NCI-H2196 treated with DMSO at 0.1 percent for 48 hours (cell line): ENCODE measurements around the gene SLC18A2.
"Not testable (repeated sequence)": the region's sequence is repeated elsewhere in the genome, so short reads cannot be mapped to it uniquely, and the experiment has no call there.

Source experiments
- DNase-seq: peaks from one replicate; lab custom pipeline; 2025; ENCODE audit not compliant: unreplicated experiment; lab: John Stamatoyannopoulos, UW

Gene SLC18A2

DNA sequence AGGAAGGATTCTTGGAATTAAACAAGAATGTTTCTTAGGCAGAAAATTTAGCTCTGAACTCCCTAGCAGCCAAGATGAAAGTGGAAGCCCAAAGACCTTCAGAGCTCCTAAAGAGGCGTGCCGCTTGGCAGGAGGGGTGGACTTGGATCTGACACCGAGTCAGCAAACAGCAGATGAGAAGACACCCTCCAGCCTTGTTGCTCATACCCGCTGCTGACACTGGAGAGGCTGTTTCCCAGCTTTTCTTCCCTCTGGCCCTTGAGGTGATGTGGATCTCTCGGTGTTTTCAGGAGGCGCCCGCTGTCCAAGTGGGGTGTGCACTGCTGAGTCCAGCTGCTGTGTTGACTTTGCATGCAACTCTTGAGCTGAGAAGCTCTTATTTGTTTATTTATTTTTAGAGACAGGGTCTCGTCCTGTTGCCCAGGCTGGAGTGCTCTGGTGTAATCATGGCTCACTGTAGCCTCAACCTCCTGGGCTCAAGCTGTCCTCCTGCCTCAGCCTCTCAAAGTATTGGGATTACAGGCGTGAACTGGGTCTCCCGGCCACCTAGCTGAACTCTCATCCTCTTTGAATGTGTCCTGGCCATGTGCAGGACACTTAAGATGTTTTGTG, 21.5 kb downstream of the SLC18A2 start:
- DNase-seq: no peak

DNA sequence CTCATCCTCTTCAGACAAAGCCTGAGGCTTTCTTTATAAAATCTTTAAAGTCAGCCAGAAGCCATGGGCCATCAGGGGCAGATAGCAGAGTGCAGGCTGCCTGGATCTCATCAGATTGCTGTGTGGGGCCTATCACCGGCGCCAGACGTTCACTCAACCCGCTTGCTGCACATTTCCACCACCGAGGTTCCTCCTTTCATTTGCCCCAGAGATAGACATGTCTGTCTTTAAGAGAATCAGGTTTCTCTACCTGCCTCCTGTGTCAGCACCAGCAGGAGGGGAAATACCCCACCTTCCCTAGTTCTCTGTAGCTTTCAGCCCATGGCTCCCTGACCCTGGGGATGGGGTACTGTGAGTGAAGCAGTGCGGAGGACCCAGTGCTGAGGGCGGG, 22.0 kb downstream of the SLC18A2 start:
- DNase-seq: no peak

DNA sequence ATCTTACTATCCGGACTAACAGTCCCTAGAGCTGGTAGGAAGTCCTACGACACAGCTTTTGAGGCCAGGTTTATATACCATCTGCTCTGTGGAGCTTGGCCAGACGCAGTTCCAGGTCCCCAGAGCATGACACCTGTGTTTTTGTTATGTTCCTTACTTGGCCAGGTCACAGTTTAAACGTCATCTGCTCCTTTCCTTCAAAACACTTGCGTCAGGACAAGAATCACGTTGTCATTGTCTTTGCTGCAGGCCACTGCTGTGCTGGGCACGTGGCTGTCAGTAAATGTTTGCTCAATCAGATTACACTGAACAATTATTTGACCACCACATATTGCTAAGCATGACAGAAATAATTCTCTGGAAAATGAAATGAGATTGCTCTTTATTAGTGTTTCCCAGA, 23.9 kb downstream of the SLC18A2 start:
- DNase-seq: no peak

DNA sequence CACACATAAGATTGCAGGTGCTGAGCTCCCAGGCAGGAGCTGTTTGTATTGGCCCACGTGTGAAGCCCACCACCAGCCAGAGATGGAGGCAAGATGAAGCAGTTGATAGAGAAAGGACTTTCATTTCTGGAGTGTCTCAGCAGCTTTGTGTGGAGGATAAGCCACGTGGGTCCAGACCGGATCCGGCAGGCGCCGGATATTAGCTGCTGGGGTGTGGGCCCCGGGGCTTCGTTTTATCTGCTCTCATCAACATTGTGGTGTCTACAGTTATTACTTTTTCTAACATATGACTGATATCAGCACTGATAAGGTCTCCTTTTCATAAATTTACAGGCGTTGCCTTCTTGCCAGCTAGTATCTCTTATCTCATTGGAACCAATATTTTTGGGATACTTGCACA, 25.5 kb downstream of the SLC18A2 start:
- DNase-seq: no peak

DNA sequence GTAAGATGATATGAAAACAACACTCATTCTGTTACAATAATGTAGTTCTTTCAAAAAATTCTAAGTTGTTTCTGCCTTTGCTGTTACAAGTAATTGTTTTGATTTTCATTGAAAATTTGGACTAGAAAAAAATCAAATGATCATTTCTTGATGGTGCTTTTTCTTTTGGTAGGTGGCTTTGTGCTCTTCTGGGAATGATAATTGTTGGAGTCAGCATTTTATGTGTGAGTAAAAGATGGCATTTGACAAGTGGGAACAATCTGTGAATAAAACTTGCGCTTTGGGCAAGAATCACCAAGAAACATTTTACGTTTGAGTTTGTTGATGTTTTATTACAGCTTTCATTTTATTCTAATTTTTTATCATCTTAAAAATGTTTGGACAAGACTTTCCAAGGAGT, 25.9 kb downstream of the SLC18A2 start:
- no peak for DNase-seq

DNA sequence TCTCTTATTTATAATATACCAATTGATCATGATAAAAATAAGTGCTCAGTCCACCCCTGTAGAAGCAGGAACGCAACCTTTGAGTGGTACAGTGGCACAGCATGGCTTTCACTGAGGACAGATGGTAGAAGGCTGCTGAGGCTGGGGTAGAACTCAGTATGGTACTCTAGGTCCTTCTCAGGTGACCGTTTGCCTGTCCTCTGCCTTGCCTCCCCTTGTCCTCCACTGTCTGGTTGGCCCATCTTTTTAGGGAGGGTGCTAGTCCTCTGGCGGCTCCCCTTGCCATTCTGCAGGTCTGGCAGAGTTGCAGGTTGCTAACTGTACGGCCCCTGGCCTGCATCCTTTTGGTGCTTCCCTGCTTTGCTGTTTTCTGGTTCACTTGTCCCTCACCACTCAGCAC, 27.3 kb downstream of the SLC18A2 start:
- no peak for DNase-seq

DNA sequence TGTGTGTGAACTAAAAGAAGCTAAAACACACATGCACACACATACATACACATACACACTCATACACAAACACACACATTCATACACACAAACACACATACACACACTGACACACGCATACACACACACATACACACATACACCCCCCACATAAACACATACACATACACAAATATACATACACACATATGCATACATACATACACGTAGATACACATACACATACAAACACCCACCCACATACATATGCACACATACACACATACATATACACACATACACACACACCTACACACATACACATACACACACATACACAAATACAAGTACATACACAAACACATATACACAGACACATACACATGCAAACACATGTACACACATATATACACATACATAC, 28.0 kb downstream of the SLC18A2 start:
- DNase-seq: no peak

DNA sequence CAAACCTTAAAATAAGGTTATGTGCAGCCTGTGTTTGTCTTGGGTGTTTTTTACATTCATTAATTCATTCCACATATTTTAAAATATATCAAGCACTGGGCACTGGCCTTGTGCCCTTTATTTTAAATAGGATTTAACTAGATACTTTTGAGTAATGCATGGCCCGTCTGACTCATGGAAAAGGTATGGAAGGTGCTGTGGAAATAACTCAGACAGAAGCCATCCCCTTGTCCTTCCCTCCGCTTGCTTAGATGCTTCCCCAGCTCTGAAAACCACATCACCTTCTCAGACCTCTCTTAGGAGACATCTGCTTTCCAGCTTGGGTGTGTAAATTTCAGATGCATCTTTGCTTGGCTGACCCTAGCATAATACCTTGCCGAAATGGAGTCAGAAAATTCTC, 30.5 kb downstream of the SLC18A2 start:
- no peak for DNase-seq

DNA sequence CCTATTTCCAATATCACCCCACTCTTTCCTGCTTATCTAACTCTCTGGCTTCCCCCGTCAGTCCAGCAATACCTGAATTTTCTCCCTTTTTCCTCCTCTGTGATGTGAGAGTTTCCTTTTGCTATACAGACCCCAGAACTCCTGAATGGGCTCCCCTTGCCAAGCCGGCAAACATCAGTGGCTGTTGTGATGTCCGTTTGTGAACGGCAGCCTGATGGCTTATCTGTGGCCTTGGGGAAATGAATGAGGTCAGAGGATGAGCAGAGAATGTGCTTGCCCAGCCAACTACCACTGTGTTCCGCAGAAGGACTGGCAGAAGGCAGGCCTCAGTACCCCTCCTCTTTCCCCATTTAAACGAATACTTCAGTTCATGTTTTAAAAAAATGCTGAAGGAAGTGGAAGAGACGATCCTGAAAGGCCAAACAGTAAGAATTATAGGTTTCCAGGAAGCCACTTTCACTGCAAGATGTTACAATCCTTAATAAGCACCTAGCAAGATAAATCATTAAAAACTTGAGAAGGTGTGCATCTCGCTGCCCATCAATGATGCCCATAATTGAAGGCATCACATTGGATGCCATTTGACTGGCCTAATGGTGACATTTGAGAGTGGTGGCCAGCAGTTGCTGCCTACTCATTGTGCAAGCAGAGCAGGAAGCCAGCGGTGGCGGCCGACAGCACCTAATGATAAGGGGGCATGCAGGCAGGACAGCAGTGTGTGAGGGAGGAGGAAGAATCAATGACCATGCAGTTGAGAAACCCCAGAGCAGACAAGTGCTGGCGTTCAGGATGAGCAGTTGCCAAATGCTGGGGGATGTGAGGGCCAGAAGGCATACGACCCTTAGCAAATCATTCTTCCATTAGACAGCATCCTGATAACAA, 31.5 kb downstream of the SLC18A2 start:
- no peak for DNase-seq

DNA sequence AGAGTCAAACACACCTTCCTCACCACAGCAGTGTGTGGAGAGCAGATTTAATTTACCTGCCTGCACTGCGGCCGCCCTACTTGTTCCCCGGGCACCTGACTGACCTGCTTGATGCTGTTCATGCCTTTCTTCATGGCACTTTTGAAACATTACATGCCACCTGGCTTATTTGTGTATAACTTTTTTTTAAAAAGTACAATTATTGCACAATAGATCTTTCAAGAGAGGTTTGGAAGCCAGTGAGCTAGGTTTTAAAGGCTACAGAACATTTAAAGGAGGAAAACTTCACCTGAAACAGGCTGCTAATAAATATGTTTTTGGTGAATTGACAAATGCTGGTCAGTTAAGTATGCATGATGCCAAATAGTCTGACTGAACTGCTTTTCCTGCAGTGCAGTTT, 33.1 kb downstream of the SLC18A2 start:
- DNase-seq: no peak

DNA sequence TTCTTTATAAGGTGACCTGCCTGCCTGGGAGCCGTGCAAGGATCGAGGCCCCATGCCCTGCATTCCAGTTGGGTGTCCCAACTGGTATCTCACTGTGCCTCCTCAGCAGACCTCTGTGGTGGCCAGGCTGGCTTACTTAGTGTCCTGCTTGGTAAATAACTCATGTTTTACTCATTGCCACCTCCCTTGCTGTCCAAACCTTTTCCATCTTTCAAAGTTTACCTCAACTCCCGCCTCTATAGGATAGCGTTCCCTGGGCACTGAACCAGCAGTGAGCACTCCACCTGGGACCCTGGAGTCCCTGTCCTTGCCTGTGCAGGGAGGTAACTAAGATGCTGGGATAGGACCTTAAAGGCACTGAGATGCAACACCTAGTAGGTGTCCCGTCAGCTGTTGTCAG, 33.6 kb downstream of the SLC18A2 start:
- DNase-seq: no peak

DNA sequence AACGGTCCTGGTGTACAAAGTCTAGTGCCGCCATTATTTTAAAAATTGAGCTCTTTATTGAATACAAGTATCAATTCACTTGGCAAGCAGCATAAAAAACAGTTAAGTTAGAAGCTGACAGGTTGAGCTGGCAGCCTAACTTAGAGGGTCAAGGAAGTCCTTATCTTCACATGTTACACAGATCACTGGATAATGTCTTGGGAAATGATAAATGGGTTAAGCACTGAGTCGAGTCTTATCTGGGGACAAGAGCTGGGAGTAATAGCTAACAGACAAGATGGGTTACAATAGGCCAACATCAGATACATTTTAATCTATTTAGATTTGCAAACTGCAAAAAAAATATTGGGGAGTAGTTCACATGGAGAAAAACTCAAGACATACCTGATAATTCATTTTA, 34.2 kb downstream of the SLC18A2 start:
- no peak for DNase-seq

DNA sequence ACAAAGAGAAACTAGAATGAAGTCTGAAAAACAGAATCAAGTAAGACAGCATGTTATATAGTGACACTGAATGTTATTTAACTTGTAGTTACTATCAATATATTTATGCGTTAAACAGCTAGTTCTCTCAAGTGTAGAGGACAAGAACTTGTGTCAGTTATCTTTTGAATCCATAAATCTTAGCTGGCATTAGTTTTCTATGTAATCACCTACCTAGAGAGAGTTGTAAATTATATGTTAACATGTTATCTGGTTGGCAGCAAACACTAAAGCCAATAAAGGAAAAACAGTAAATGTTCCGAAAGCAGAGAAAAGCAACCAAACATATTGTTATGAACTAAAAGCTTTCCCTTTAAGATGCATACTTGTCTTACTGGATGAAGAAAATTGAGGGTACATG, 36.8 kb downstream of the SLC18A2 start:
- no peak for DNase-seq

DNA sequence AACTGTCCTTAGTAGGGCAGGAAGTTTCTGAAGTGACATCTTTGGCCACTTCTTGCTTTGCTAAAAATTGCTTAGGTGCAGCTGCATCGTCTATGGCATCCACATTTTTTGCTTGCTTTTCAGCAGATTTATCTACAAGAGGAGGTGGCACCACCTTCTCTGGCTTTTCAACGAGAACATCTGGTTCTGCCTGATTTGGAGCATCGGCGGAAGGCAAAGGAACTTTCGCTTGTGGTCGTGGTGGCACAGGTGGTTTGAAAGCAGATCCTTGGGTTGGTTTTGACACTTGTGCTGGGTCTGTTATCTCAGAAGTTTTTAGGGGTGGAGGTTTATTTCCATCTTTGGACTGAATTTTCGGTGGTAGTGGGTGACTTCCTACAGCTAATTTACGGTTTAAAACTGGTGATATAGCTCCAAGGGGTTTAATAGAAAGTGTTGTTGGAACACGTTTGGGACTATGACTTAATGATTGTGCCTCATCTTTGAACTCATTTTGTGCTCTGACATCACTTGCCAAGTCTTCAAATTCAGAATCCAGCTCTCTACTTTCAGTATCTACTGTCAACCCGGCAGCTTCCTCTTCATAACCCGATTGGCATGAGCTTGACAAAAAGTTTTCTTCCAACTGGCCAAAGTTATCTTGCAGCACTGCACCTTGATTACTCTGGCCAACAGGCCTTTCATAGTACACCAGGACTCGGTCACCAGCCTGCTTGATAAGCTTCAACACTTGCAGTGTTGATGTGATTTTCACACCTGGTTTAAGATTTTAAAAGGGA, 44.0 kb downstream of the SLC18A2 start:
- no peak for DNase-seq

DNA sequence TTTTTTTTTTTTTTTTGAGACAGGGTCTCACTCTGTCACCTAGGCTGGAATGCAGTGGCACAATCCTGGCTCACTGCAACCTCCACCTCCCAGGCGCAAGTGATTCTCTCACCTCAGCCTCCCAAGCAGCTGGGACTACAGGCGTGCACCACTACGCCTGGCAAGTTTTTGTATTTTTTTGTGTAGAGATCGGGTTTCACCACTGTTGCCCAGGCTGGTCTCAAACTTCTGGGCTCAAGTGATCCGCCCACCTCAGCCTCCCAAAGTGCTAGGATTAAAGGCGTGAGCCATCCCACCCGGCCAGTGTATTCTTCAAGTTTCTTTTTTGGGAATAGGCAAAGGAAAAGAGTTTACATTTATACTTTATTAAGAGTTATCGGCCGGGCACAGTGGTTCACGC, 50.0 kb downstream of the SLC18A2 start:
- DNase-seq: not testable (repeated sequence)

DNA sequence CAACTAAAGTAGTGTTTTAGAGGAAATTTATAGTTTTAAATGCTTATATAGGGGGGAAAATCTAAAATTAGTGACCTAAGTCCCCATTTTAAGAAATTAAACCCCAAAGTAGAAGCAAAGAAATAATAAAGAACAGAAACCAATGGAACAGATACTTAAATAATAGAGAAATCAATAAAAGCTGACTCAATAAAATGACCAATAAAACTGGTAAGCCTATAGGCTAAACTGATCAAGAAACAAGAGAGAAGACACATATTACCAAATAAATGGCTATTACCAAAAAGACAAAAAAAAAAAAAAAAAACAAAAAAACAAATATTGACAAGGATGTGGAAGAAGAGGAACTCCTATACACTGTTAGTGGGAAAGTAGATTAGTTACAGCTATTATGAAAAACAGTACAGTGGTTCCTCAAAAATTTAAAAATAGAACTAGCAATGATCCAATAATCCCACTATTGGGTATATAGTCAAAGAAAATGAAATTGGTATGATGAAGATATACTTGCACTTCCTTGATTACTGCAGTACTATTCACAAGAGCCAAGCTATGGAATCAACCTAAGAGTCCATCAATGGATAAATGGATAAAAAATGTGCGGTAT, 53.2 kb downstream of the SLC18A2 start:
- DNase-seq: no peak

DNA sequence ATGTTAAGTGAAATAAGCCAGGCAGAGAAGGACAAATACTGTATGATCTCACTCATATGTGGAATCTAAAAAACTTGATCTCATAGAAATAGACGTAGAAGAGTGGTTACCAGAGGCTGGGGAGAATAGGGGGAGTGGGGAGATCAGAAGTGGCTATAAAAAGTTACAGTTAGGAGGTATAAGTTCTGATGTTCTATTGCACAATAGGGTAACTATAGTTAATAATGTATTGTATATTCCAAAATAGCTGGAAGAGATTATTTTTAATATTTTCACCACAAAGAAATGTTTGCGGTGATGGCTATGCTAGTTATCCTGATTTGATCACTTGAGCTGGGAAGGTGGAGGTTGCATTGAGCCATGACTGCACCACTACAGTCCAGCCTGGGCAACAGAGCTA, 53.8 kb downstream of the SLC18A2 start:
- DNase-seq: no peak

DNA sequence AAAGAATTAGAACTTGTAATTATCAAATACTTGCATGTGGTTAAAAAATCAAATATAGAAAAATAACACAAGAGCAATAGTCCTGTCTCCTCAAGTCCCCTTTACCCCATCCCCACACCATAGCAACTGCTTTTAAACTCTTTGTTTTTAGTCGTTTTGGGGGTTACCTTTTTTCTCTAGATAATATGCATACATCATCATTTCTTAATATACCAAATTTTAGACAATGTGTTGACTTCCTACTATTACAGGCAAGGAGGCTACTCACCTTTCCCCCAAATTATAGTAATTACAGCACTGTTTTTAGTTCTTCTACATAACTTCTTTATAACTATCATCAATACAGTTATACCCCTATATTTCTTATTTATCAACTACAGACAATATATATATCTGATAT, 57.3 kb downstream of the SLC18A2 start:
- DNase-seq: no peak

DNA sequence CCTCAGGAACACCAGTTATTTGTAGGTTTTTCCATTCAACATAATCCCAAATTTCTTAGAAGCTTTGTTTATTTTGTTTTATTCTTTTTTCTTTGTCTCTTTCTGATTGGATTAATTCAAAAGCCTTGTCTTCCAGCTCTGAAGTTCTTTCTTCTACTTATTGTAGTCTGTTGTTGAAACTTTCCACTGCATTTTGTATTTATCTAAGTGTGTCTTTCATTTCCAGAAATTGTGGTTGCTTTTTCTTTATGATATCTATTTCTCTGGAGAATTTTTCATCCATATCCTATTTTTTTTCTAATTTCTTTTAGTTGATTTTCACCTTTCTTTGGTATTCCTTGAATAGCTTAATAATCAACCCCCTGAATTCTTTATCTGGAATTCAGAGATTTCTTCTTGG, 58.5 kb downstream of the SLC18A2 start:
- DNase-seq: no peak

DNA sequence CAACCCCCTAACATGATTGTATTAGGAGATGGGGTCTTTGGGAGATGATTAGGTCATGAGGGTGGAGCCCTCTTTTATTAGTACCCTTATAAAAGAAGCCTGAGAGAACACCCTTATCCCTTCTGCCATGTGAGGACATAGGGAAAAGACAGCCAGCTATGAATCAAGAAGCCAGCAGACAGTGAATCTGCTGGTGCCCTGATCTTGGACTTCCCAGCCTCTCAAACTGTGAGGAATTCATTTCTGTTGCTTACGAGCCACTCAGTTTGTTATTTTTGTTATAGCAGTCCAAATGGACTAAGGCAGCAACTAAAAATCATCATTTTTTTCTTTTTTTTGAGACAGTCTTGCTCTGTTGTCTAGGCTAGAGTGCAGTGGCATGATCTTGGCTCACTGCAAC, 59.8 kb downstream of the SLC18A2 start:
- no peak for DNase-seq

DNA sequence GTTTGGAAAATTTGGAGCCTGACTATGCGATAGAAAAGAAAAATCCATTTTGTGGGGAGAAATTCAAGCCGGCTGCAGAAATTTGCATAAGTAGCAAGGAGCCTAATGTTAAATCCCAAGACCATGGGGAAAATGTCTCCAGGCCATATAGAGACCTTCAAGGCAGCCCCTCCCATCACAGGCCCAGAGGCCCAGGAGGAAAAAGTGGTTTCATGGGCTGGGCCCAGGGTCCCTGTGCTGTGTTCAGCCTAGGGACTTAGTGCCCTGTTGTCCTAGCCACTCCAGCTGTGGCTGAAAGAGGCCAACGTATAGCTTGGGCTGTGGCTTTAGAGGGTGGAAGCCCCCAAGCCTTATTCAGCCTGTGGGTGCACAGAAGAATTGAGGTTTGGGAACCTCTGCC, 62.5 kb downstream of the SLC18A2 start:
- not testable (repeated sequence) for DNase-seq

DNA sequence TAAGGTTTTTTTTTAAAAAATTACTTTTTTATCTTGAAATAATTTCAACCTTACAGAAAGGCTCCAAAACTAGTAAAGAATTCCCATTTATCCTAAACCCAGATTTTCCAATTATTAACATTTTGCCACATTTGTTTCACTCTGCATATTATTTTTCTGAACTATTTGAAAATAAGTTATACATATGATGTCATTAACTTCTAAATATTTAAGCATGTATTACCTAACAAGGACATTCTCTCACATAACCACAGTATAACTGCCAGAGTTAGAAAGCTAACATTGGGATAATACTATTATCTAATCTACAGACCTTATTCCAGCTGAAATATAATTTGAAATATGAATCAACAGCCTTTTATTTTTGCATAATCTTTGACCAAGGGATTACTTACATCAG, 65.8 kb downstream of the SLC18A2 start:
- DNase-seq: no peak
